AG10803 (cell line): ENCODE data around the gene GHDC.
"Not testable (repeated sequence)": the region's sequence is repeated elsewhere in the genome, so short reads cannot be mapped to it uniquely, and the experiment has no call there.

ENCODE experiments used
- DNase-seq: peaks from one replicate; pipeline ENCODE4 v3.0.0; 2010; ENCODE audit warnings: low read depth
- H3K4me3 ChIP-seq: 2 replicates; pipeline ENCODE4 v1.5.1; 2011; ENCODE audit warnings: mild to moderate bottlenecking, low read length, control low read depth
- CTCF ChIP-seq: conservative IDR thresholded peaks from 2 replicates; pipeline ENCODE4 v1.5.1; 2011; ENCODE audit warnings: mild to moderate bottlenecking, low read length, control low read depth, inconsistent platforms

The GHDC gene

GRCh38 chr17:42159796-42160530 is 34.3 kb downstream of the GHDC start:
- DNase-seq = no peak
- H3K4me3 ChIP-seq = no peak overlapping the region
- no peak for TF ChIP-seq CTCF

GRCh38 chr17:42155614-42156045 is 38.7 kb downstream of the GHDC start:
- peak overlapping the region; percentile 58 for H3K4me3 ChIP-seq
- no peak for TF ChIP-seq CTCF
- no peak for DNase-seq

- H3K4me3 ChIP-seq = peak overlapping the region; percentile 99
- no peak for TF ChIP-seq CTCF
- DNase-seq = peak; percentile 43
These were observed 40.2 kb downstream of the GHDC start for GRCh38 chr17:42153919-42154742.

- TF ChIP-seq CTCF = no peak
- H3K4me3 ChIP-seq = no peak overlapping the region
- DNase-seq = no peak
These were observed 47.2 kb downstream of the GHDC start for GRCh38 chr17:42146911-42147607.

- not testable (repeated sequence) for H3K4me3 ChIP-seq, DNase-seq
These were observed 51.2 kb downstream of the GHDC start for GRCh38 chr17:42143138-42143537.

GRCh38 chr17:42142371-42142896 is 51.9 kb downstream of the GHDC start:
- DNase-seq = peak; percentile 88
- TF ChIP-seq CTCF = no peak
- H3K4me3 ChIP-seq = no peak overlapping the region

GRCh38 chr17:42141382-42141781 is 52.9 kb downstream of the GHDC start:
- no peak for TF ChIP-seq CTCF
- H3K4me3 ChIP-seq = no peak overlapping the region
- DNase-seq = no peak

- not testable (repeated sequence) for H3K4me3 ChIP-seq, DNase-seq
These were observed 53.6 kb downstream of the GHDC start for GRCh38 chr17:42140690-42141089.
